ENCODE data around the gene TUBG2. TPM values are rescaled to one million over a fixed set of nuclear protein-coding genes. Genes with fewer than 3 reads are reported as not detected.
"Not testable (repeated sequence)": the region's sequence is repeated elsewhere in the genome, so short reads cannot be mapped to it uniquely, and the experiment has no call there.

TUBG2 gene
- total RNA-seq, 2 experiments from 2014 or later: 9.0 to 9.7 TPM

GRCh38 chr17:42623271-42623670 lies 35.8 kb upstream of the TUBG2 start:
- Histone ChIP-seq H3K36me3 (ENCODE audit: insufficient read depth, low read length) (no peaks in the 10 kb centered on the region), H3K9me3 (ENCODE audit: control insufficient read depth in 1 of 2, insufficient read depth in 1 of 2, low read length in 2 of 2) (no peaks in the 10 kb centered on the region), H3K4me1 (ENCODE audit: insufficient read depth, low read length) (peaks cover 5% of the 10 kb centered on the region), H3K27ac (ENCODE audit: low read depth in 1 of 2, low read length in 2 of 2) (no peak overlapping the region), H3K27me3 (ENCODE audit: control insufficient read depth in 1 of 2, insufficient read depth in 2 of 2, low read length in 2 of 2) (no peaks in the 10 kb centered on the region), H3K4me3 (ENCODE audit: low read length) (no peak overlapping the region)
- DNase-seq (no peak), ATAC-seq (ENCODE audit: poor library complexity) (no peak)
- intact Hi-C loops (cut with DNase I, micrococcal nuclease): no loop called here
- Mint-ChIP-seq H3K27me3 (no peaks in the 10 kb centered on the region), H3K36me3 (ENCODE audit: low read depth) (no peaks in the 10 kb centered on the region), H3K4me1 (ENCODE audit: low read depth) (no peaks in the 10 kb centered on the region), H3K27ac (no peak overlapping the region), H3K9me3 (no peaks in the 10 kb centered on the region), H3K4me3 (no peak overlapping the region)
- ChIA-PET POLR2A (no interaction called here), CTCF (interaction anchor here (0.6 to 1.0 kb wide), 2 partner anchors 9 to 45 kb away, joined by 3 to 4 read pairs; no protein-coding TSS in a partner anchor)
- TF ChIP-seq CTCF (IDR thresholded peaks at IDR 0.05): no peak

- no peak for DNase-seq
- CTCF ChIA-PET: interaction anchor here (0.6 to 1.0 kb wide), 2 partner anchors 8 to 46 kb away, joined by 3 to 4 read pairs; no protein-coding TSS in a partner anchor
- TF ChIP-seq CTCF (IDR thresholded peaks at IDR 0.05): no peak
- ATAC-seq (ENCODE audit: poor library complexity): no peak
- no peak overlapping the region for H3K27ac ChIP-seq (ENCODE audit: low read depth in 1 of 2, low read length in 2 of 2)
- no peaks in the 10 kb centered on the region for H3K9me3 ChIP-seq (ENCODE audit: control insufficient read depth in 1 of 2, insufficient read depth in 1 of 2, low read length in 2 of 2)
- intact Hi-C loops (cut with DNase I, micrococcal nuclease): no loop called here
- Mint-ChIP-seq H3K27me3 (no peaks in the 10 kb centered on the region), H3K4me3 (no peak overlapping the region), H3K27ac (no peak overlapping the region), H3K36me3 (ENCODE audit: low read depth) (no peaks in the 10 kb centered on the region), H3K4me1 (ENCODE audit: low read depth) (no peaks in the 10 kb centered on the region), H3K9me3 (no peaks in the 10 kb centered on the region)
- H3K4me3 ChIP-seq (ENCODE audit: low read length): no peak overlapping the region
- H3K4me1 ChIP-seq (ENCODE audit: insufficient read depth, low read length): no peaks in the 10 kb centered on the region
- POLR2A ChIA-PET: no interaction called here
- no peaks in the 10 kb centered on the region for H3K27me3 ChIP-seq (ENCODE audit: control insufficient read depth in 1 of 2, insufficient read depth in 2 of 2, low read length in 2 of 2)
- no peaks in the 10 kb centered on the region for H3K36me3 ChIP-seq (ENCODE audit: insufficient read depth, low read length)
Measured at GRCh38 chr17:42623732-42624596, 35.1 kb upstream of the TUBG2 start.

GRCh38 chr17:42627032-42627764 lies 31.9 kb upstream of the TUBG2 start:
- H3K27ac ChIP-seq (ENCODE audit: low read depth in 1 of 2, low read length in 2 of 2); H3K27me3 ChIP-seq (ENCODE audit: control insufficient read depth in 1 of 2, insufficient read depth in 2 of 2, low read length in 2 of 2); H3K9me3 ChIP-seq (ENCODE audit: control insufficient read depth in 1 of 2, insufficient read depth in 1 of 2, low read length in 2 of 2); H3K4me1 Mint-ChIP-seq (ENCODE audit: low read depth); DNase-seq; intact Hi-C loops (cut with DNase I, micrococcal nuclease); H3K4me1 ChIP-seq (ENCODE audit: insufficient read depth, low read length); H3K27ac Mint-ChIP-seq; H3K9me3 Mint-ChIP-seq; H3K4me3 ChIP-seq (ENCODE audit: low read length); ATAC-seq (ENCODE audit: poor library complexity); H3K36me3 Mint-ChIP-seq (ENCODE audit: low read depth); H3K27me3 Mint-ChIP-seq; H3K4me3 Mint-ChIP-seq; POLR2A ChIA-PET; H3K36me3 ChIP-seq (ENCODE audit: insufficient read depth, low read length): not testable (repeated sequence)
- CTCF ChIA-PET: interaction anchor here (0.9 kb wide), 1 partner anchor 14 kb away, joined by 3 read pairs; no protein-coding TSS in a partner anchor
